SJCRH30 (cell line): ENCODE results near the gene WBP2. TPM values are rescaled to one million over a fixed set of nuclear protein-coding genes. Genes with fewer than 3 reads are reported as not detected.
"Not testable (repeated sequence)": the region's sequence is repeated elsewhere in the genome, so short reads cannot be mapped to it uniquely, and the experiment has no call there.

Experiments
- DNase-seq, 2 experiments: peaks; one replicate each; pipeline ENCODE4 v3.0.0-alpha.2; 2015 to 2020
- H3K27ac ChIP-seq: fragments of 250-450 bp; sonication (Bioruptor Pico); 2 replicates; pipeline ENCODE4 v1.5.1; 2020; ENCODE audit warnings: mild to moderate bottlenecking, moderate library complexity
- H3K27me3 ChIP-seq: fragments of 250-450 bp; sonication (Bioruptor Pico); 2 replicates; pipeline ENCODE4 v1.5.1; 2020; ENCODE audit warnings: mild to moderate bottlenecking, moderate library complexity
- H3K36me3 ChIP-seq: fragments of 250-450 bp; sonication (Bioruptor Pico); 2 replicates; pipeline ENCODE4 v1.5.1; 2020; ENCODE audit warnings: mild to moderate bottlenecking, moderate library complexity
- H3K4me1 ChIP-seq: fragments of 250-450 bp; sonication (Bioruptor Pico); 2 replicates; pipeline ENCODE4 v1.5.1; 2020; ENCODE audit warnings: mild to moderate bottlenecking, moderate library complexity
- H3K4me3 ChIP-seq: fragments of 250-450 bp; sonication (Bioruptor Pico); 2 replicates; pipeline ENCODE4 v1.5.1; 2020; ENCODE audit warnings: mild to moderate bottlenecking, moderate library complexity
- H3K9me3 ChIP-seq: fragments of 250-450 bp; sonication (Bioruptor Pico); replicated peaks from 2 replicates; pipeline ENCODE4 v1.5.1; 2020; ENCODE audit warnings: mild to moderate bottlenecking, moderate library complexity
- total RNA-seq: library from RNA; depleted of rRNA; stranded (reverse); fragments of >200 nt; shearing (Covaris generic); gene quantifications from 2 replicates; pipeline ENCODE4 v1.2.3, GENCODE V29; 2014

Gene WBP2
- total RNA-seq, 1 experiment from 2014 or later: 36.3 TPM

DNA sequence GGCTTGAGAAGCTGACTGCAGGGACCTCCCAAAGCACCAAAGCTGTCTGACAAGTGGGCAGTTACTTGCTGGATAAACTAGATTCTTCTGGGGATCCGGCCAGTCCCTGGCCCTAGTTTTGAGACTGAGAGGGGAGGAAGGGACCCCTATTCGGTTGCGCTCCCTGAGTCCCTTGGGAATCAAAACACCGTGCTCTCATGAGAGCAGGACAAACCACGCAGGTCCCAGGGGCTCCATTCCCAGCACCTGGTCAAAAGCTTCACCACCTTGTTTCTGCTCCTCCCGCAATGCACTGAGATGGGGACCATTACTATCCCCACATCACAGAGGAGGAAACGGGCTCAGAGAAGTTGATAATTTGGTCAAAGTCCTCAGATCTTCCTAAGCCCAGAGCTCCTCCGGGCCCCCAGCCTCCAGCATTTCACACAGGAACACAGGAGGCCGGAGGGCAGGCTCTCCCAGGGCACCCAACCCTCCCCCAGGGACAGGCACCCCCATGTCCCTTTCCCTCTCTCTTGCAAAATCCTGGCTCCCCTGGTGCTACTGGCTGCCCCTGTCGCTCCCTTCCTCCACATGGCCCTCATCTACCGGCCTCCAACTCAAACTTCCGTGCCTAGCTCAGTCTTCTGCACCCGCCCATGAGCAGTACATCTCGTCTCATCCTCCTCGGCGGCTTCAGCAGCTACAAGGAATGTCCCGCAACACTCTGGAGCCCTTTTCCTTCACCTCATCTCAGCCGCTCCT, 38.3 kb upstream of the WBP2 start:
- H3K4me1 ChIP-seq: peaks cover 3% of the 10 kb centered on the region; the same call in 1 of the 2 replicates
- no peaks in the 10 kb centered on the region for H3K9me3 ChIP-seq
- H3K27me3 ChIP-seq: 0 out of 2 replicates have a peak, but pooled peaks cover 5% of the 10 kb centered on the region
- no peak overlapping the region for H3K4me3 ChIP-seq
- DNase-seq: no peak
- no peak overlapping the region for H3K27ac ChIP-seq
- peaks cover 11% of the 10 kb centered on the region for H3K36me3 ChIP-seq

DNA sequence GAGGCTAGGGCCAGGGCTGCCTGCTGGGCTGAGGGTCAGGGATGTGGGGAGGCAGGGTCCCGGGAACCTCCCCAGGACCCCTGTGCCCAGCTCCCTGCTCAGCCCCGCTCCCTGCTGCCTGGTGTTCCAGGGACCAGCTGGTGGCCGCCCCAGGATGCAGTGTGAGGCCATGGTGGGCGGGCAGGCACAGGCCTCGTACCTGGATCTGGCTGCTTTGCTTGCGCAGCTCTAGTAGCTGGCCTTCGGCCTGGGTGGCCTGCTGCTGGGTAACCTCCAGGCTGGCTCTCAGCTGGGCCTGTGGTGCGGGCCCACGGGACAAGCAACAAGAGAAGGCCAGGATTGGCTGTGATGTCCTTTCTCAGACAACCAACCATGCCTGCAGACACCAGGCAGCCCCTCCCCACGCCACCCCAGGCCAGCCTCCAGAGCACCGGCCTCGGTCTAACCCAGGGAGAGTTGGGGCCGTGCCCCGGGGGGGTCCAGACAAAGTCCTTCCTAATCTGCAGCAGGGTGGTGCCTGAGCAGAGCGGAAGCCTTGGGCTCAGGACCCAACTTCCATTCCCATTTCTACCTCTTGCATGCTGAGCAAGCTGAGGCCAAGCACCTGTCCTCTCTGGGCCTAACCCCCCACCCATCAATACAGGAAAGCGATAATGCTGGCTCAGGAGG, 37.6 kb upstream of the WBP2 start:
- H3K36me3 ChIP-seq: peaks cover 3% of the 10 kb centered on the region
- peaks cover 3% of the 10 kb centered on the region; the same call in 1 of the 2 replicates for H3K4me1 ChIP-seq
- H3K9me3 ChIP-seq: no peaks in the 10 kb centered on the region
- no peak for DNase-seq
- H3K27ac ChIP-seq: no peak overlapping the region
- H3K27me3 ChIP-seq: 0 out of 2 replicates have a peak, but pooled peaks cover 5% of the 10 kb centered on the region
- no peak overlapping the region for H3K4me3 ChIP-seq

DNA sequence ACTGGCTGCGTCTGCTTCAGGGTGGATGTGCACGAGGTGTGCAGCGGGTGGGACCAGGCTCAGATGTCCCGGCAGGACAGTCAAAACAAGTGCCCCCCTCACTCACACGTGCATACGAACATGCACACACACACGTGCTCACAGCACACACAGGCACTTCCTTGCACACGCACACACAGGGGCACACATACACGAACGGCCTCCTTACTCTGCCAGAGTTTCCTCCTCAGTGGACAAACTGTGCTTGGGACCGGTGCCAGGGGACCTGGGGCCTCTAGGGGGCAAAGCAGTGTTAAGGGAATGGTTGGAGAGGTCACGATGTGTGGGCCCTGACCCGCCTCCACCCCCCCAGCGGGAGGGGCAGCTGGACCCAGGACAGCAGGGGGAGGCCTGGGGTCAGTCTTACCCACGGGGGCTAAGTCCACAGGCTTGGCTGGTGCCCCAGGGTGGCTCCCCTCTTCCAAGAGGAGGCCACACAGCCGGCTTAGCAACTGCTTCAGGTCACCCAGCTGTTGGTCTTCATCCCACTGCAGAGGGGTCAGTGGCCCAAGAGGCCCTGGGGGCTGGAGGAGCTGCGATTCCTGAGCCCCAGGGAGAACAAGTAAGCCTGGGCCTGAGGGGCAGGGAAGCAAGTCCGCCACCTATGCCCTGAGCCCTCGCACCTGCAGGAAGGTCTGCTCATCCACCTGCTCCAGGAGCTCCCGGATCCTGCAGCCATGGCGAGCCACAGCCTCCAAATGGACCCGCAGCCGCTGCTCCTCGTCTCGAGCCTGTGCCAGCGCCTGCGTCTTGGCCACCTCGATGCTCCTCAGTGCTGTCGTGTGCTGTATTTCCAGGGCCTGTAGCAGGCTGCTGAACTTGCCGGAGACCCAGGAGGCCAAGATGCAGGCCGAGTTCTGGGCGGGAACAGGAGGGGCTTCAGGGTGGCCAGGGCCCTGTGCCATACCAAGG, 36.7 kb upstream of the WBP2 start:
- H3K9me3 ChIP-seq: no peaks in the 10 kb centered on the region
- no peaks in the 10 kb centered on the region for H3K36me3 ChIP-seq
- H3K4me1 ChIP-seq: peaks cover 3% of the 10 kb centered on the region; the same call in 1 of the 2 replicates
- H3K27ac ChIP-seq: no peak overlapping the region
- H3K4me3 ChIP-seq: no peak overlapping the region
- DNase-seq: no peak
- H3K27me3 ChIP-seq: 0 out of 2 replicates have a peak, but pooled peaks cover 5% of the 10 kb centered on the region

- Histone ChIP-seq H3K27me3 (0 out of 2 replicates have a peak, but pooled peaks cover 5% of the 10 kb centered on the region), H3K4me1 (peaks cover 3% of the 10 kb centered on the region; the same call in 1 of the 2 replicates)
- no peak for DNase-seq
Observed at GRCh38 chr17:75891022-75891604, 36.0 kb upstream of the WBP2 start.

DNA sequence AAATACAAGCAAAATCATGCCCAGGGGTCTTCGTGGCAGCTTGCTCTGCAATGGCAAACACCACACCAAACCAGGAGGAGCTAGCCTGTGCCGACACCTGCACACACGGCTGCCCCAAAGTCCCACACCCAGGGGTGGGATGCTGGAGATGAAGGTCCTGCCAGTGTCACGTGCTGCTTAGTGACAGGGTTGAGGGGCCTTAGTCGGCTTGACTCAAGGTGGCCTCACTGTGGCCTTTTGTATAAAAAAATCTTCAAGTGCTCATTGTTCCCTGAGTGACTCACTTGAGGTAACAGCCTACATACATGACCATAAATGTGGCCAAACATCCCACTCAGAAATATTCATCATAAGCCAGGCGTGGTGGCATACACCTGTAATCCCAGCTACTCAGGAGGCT, 34.3 kb upstream of the WBP2 start:
- Histone ChIP-seq H3K9me3 (no peaks in the 10 kb centered on the region), H3K4me1 (peaks cover 3% of the 10 kb centered on the region; the same call in 1 of the 2 replicates), H3K36me3 (no peaks in the 10 kb centered on the region), H3K4me3 (no peak overlapping the region), H3K27me3 (0 out of 2 replicates have a peak, but pooled peaks cover 5% of the 10 kb centered on the region), H3K27ac (no peak overlapping the region)
- DNase-seq: no peak

More at GRCh38 chr17:75891022-75891604, 36.0 kb upstream of the WBP2 start:
- no peak overlapping the region for H3K4me3 ChIP-seq
- H3K36me3 ChIP-seq: no peaks in the 10 kb centered on the region
- H3K9me3 ChIP-seq: no peaks in the 10 kb centered on the region
- H3K27ac ChIP-seq: no peak overlapping the region

DNA sequence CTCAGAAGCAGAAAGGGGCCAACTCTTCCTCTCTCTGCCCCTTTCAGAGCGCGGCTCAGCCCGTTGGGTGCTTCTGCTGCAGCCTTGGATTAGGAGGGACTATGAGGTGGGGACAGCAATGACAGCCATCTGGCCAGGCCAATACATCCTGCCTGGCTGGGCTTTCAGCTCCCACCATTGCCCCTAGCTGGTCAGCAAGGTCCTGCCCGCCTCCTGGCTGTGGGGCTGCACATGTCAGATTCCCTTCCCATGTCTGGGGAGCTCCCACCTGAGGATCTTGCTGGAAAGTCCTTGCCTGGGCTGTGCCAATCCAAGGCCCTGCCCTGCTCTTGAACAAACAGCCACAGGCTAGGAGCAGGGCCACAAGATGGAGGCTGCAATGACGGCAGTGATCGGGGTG, 33.3 kb upstream of the WBP2 start:
- Histone ChIP-seq H3K27me3 (0 out of 2 replicates have a peak, but pooled peaks cover 5% of the 10 kb centered on the region), H3K4me1 (peaks cover 3% of the 10 kb centered on the region; the same call in 1 of the 2 replicates), H3K4me3 (no peak overlapping the region), H3K27ac (no peak overlapping the region), H3K9me3 (no peaks in the 10 kb centered on the region), H3K36me3 (no peaks in the 10 kb centered on the region)
- DNase-seq: no peak

DNA sequence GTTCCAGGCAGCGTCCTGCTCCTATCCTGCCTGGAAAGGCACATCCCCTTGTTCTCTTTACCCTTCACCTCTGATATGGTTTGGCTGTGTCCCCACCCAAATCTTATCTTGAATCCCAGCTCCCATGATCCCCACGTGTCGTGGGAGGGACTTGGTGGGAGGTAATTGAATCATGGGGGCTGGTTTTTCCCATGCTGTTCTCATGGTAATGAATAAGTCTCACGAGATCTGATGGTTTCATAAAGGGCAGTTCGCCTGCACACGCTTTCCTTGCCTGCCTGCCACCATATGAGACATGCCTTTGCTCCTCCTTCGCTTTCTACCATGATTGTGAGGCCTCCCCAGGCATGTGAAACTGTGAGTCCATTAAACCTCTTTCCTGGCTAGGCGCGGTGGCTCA, 30.7 kb upstream of the WBP2 start:
- not testable (repeated sequence) for H3K4me1 ChIP-seq, H3K4me3 ChIP-seq, H3K9me3 ChIP-seq, H3K27ac ChIP-seq, H3K36me3 ChIP-seq, DNase-seq, H3K27me3 ChIP-seq

DNA sequence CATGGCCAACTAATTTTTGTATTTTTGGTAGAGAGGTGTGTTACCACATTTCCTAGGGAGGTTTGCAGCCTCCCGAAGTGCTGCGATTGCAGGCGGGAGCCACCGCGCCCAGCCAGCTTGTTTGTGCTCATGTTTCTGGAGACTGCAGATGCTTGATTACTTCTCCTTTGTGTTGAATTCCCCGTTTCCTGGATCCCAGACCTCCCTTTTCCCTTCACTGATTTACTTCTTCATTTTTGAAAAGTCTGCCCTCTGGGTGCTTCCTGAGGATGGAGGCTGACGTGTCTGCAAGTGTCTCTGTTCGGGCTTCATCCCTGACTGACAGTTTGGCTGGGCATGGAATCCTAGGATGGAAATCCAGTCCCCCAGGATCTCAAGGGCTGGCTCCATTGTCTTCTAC, 30.3 kb upstream of the WBP2 start:
- Histone ChIP-seq H3K36me3 (no peaks in the 10 kb centered on the region), H3K9me3 (no peaks in the 10 kb centered on the region), H3K27ac (no peak overlapping the region), H3K27me3 (0 out of 2 replicates have a peak, but pooled peaks cover 3% of the 10 kb centered on the region), H3K4me1 (no peaks in the 10 kb centered on the region; the same call in 1 of the 2 replicates), H3K4me3 (no peak overlapping the region)
- no peak for DNase-seq

GRCh38 chr17:75881678-75882454, 26.7 kb upstream of the WBP2 start:
- Histone ChIP-seq H3K27me3 (no peaks in the 10 kb centered on the region), H3K27ac (no peak overlapping the region), H3K9me3 (no peaks in the 10 kb centered on the region), H3K4me3 (no peak overlapping the region), H3K36me3 (no peaks in the 10 kb centered on the region), H3K4me1 (peaks cover 4% of the 10 kb centered on the region; the same call in 1 of the 2 replicates)
- DNase-seq: no peak

DNA sequence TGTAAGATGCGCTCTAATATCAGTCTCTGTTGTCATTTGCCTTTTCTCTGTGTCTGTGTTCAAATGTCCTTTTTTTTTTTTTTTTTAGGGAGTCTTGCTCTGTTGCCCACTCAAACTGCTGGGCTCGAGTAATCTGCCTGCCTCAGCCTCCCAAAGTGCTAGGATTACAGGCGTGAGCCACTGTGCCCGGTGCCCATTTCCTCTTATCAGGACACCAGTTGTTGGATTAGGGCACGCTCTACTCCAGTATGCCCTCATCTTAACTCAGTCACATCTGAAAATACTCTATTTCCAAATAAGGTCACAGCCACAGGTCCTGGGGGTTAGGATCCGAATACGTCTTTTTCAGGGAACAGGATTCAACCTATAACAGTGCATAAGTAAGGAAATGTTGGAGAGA, 25.1 kb upstream of the WBP2 start:
- Histone ChIP-seq H3K27ac (no peak overlapping the region), H3K27me3 (no peaks in the 10 kb centered on the region), H3K4me1 (peaks cover 20% of the 10 kb centered on the region), H3K36me3 (no peaks in the 10 kb centered on the region), H3K9me3 (no peaks in the 10 kb centered on the region), H3K4me3 (no peak overlapping the region)
- no peak for DNase-seq

DNA sequence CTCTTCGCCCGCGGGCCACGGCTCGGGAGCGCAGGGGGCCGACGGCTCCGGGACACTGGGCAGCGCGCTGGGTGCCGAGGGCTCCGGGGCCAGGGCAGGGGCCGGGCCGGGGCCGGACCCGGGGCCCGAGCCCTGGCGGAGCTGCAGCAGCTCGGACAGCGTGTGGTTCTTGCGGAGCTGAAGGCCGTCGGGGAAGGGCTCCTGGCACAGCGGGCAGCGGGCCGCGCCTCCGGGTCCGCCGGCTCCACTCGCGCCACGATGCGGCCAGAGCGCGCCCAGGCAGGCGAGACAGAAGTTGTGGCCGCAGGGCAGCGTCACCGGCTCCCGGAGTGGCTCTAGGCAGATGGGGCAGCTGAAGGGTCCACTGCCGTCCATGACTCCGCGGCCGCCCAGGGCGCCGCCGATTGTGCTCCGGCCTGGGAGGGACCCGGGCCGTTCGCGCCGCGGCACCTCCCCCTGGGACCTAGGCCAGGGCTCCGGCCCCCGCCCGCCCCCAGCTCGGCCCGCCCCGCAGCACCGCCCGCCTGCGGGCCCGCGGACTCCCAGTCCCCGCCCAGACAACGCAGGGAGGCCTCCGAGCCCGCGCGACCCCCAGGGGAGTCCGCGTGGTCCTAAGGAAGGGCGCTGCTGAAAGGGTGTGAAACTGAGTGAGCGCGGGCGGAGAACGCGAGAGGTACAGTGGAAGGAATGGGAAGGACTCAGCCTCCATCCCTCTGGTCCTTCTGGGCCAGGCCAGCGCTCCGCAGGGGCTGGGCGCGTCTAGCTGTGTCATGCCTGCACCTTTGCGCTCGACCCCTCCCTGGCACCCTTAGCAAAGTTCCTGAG, 23.3 kb upstream of the WBP2 start, which contains the start of gene TRIM47:
TSS of gene TRIM47 (minus strand) at position 408 of the 825 bp plus-strand sequence. CDS start at position 375, 33 bp downstream.
- Histone ChIP-seq H3K27me3 (no peaks in the 10 kb centered on the region), H3K27ac (peak within 1 kb of the TSS; percentile 66), H3K36me3 (no peaks in the 10 kb centered on the region), H3K4me1 (peaks cover 21% of the 10 kb centered on the region), H3K4me3 (peak within 1 kb of the TSS; percentile 55), H3K9me3 (no peaks in the 10 kb centered on the region)
- peak; percentile 65 to 66 for DNase-seq

DNA sequence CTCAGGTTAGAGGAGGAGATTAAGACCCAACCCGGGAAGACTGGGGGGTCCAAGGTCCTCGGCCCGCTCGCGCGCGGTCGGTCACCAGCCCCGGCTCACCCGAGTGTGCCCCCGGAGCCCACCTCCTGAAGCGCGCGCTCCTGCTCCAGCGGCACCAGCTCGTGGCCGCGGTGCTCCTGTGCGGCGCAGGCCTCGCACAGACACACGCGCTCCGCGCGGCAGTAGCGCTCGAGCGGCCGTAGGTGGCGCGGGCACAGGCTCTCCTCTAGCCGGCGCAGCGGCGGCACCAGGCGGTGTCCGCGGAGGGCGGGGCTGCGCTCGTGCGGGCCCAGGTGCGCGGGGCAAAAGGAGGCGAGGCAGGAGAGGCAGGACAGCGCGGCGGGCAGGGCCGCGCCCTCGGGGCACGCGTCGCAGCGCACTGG, 22.6 kb upstream of the WBP2 start:
- peak; percentile 66 to 73 for DNase-seq
- Histone ChIP-seq H3K4me1 (peaks cover 26% of the 10 kb centered on the region), H3K27ac (peak overlapping the region; percentile 66)

More for the DNA sequence above, 22.6 kb upstream of the WBP2 start:
- Histone ChIP-seq H3K9me3 (no peaks in the 10 kb centered on the region), H3K27me3 (no peaks in the 10 kb centered on the region), H3K4me3 (peak overlapping the region; percentile 55), H3K36me3 (no peaks in the 10 kb centered on the region)
